Measurements from ENCODE around the gene RTP4.

The RTP4 gene

DNA sequence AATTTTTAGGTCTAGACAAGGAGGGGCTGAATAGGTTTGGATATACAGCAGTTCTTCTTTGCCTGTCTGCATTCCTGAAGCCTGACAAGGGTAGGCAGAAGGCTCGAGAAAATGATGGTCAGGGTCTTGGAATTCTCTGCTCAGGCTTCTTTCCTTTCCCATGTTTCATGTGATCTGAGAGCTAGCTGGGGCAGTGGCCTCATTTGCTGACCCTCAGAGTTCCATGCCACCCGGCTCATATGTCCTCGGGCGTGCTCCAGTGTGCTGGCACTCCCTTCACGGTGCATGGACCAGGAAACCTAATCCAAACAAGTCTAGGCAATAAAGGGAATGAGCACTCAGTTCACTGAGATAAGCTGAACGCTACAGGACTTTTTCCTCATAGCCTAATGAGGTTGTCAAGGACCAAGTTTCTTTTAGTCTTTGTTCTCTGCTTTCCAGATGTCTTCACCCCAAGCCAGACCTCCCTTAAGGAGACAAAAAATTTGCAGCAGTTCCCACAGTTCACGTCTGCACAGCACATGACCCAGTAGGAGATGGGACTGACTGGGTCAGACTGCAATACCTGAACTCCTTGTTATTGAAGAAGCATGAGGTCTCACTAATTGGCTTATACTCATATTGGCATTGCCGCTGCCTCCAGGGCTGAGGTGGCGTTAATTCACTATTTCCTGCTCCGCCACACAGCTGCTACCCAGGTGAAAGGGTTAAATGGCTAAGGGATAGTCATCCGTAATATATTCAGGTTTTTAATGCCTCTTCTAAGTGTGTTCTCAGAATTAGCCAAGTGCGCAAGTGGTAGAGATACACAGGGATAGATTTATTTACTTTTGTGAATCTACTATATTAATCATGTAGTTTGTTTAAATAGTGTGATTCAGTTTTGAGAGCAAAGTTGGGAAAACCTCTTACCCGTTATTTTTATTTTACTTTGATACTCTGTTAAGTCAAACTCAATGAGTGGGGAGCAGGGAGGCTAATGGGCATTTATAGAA, 15.3 kb upstream of the RTP4 start:
- Mint-ChIP-seq H3K4me3 (no peak overlapping the region), H3K27me3 (peaks cover 1% of the 10 kb centered on the region), H3K36me3 (ENCODE audit: low read depth) (no peaks in the 10 kb centered on the region), H3K9me3 (no peaks in the 10 kb centered on the region), H3K27ac (no peak overlapping the region), H3K4me1 (ENCODE audit: low read depth) (no peaks in the 10 kb centered on the region)
- intact Hi-C loops (cut with micrococcal nuclease), result no loop called here

DNA sequence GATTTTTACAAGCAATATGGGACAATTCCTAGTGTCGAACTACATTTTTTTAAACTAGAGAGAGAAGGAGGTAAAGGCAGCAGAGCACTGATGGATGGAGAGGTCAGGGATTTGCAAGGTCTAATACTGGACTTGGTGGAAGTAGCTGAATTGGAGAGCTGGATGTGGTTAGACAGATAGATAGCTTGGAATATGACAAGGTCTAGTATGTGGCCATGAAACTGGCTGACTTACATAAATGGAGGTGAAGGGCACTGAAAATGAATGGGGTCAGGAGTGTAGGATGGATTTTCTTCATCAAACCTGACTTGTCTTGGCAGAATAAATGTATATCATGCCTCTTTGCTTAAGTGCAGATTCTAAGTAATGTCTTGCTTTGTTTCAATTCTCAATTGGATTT, 10.1 kb upstream of the RTP4 start:
- no peaks in the 10 kb centered on the region for H3K4me1 Mint-ChIP-seq (ENCODE audit: low read depth)
- H3K27me3 Mint-ChIP-seq, result peaks cover 2% of the 10 kb centered on the region
- no peaks in the 10 kb centered on the region for H3K36me3 Mint-ChIP-seq (ENCODE audit: low read depth)
- no peaks in the 10 kb centered on the region for H3K9me3 Mint-ChIP-seq
- intact Hi-C loops (cut with micrococcal nuclease), result no loop called here
- no peak overlapping the region for H3K4me3 Mint-ChIP-seq
- no peak overlapping the region for H3K27ac Mint-ChIP-seq

DNA sequence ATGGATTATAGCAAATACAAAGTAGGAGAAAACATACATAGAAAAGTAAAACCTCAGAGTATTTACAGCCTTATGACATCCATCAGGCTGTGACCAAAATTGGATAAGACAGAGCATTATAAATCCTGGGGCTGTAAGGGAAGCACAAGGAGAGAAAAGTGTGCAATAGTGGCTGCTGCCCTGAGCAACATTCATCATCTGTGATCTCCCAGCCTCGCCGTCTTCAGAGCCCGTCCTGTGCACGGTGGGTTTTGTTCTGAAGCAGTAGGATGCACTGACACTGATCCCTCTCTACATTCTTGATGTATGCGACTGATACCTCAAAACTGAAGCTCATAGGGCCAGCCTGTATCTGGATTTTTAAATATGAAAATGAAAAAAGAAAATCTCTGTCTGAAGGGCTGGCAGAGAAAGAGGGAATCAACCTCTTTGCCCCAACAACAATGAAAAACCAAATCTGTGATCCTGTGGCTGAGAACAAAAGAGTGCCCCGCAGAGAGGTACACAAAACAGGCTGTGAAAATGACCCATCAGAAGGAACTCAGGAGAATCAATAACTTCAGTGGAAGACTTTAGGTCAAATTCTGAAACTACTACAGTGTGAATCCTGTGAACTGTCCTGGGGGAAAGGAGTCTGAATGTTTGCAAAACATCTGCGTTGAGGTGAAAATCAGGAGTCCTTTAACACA, 8.2 kb upstream of the RTP4 start:
- Mint-ChIP-seq H3K27me3 (peaks cover 2% of the 10 kb centered on the region), H3K36me3 (ENCODE audit: low read depth) (no peaks in the 10 kb centered on the region), H3K4me1 (ENCODE audit: low read depth) (no peaks in the 10 kb centered on the region), H3K27ac (no peak overlapping the region), H3K9me3 (no peaks in the 10 kb centered on the region), H3K4me3 (no peak overlapping the region)
- intact Hi-C loops (cut with micrococcal nuclease), result no loop called here

DNA sequence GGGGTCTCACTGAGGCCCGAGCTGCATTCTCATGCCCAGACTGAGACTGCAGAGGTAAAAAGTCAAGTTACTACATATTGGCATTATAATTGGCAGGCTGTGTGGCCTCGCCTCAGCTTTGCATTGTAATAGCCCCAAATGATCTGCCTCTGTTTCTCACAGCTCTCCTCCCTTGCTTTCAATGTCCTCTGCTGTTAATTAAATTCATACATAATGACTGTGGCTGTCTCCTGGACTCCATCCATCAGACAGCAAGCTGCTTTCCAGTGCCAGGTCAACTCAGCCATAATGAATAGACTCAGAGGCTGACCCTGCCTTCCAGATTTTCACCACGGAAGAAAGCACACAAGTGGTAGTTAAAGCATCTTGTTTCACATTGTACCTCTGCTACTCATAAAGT, 7.6 kb upstream of the RTP4 start:
- Mint-ChIP-seq H3K4me3 (no peak overlapping the region), H3K27ac (no peak overlapping the region), H3K9me3 (no peaks in the 10 kb centered on the region), H3K36me3 (ENCODE audit: low read depth) (no peaks in the 10 kb centered on the region), H3K27me3 (peaks cover 2% of the 10 kb centered on the region), H3K4me1 (ENCODE audit: low read depth) (no peaks in the 10 kb centered on the region)
- intact Hi-C loops (cut with micrococcal nuclease), result no loop called here

DNA sequence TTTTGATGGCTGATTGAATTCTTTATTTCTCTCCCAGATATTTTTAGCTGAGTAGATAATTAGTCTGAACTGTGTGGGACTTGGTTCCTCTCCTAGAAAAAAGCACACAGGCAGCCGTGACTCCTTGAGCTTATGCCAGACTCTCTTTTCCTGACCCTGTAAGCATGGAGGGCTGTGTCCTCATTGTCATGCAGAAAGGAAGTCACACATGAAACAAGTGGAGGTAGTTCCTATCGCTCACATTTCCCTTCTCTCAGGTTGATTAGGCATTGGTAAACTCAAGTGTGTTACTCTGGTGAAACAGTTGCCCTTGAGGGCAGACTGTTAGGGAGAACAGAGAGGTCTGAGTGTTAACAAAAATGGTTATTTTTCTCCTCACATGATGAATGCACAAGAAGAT, 6.3 kb upstream of the RTP4 start:
- Mint-ChIP-seq H3K4me1 (ENCODE audit: low read depth) (no peaks in the 10 kb centered on the region), H3K27ac (no peak overlapping the region), H3K4me3 (no peak overlapping the region), H3K9me3 (no peaks in the 10 kb centered on the region), H3K36me3 (ENCODE audit: low read depth) (no peaks in the 10 kb centered on the region), H3K27me3 (peaks cover 2% of the 10 kb centered on the region)
- intact Hi-C loops (cut with micrococcal nuclease), result no loop called here

DNA sequence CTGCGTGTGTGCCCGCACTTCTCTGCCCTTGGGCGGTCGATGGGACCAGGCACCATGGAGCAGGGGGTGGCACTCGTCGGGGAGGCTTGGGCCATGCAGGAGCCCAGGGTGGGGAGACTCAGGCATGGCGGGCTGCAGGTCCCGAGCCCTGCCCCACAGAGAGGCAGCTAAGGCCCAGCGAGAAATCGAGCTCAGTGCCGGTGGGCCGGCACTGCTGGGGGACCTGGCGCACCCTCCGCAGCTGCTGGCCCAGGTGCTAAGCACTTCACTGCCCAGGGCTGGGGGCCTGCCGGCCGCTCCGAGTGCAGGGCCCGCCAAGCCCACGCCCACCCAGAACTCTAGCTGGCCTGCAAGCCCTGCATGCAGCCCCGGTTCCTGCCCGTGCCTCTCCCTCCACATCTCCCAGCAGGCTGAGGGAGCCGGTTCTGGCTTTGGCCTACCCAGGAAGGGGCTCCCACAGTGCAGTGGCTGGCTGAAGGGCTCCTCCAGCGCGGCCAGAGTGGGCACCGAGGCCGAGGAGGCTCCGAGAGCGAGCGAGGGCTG, 553 bp upstream of the RTP4 start:
- H3K4me3 Mint-ChIP-seq, result peak overlapping the region; percentile 77
- intact Hi-C loops (cut with micrococcal nuclease), result no loop called here
- H3K27ac Mint-ChIP-seq, result peak overlapping the region; percentile 85
- peaks cover 31% of the 10 kb centered on the region for H3K36me3 Mint-ChIP-seq (ENCODE audit: low read depth)
- no peaks in the 10 kb centered on the region for H3K9me3 Mint-ChIP-seq
- peaks cover 11% of the 10 kb centered on the region for H3K4me1 Mint-ChIP-seq (ENCODE audit: low read depth)
- H3K27me3 Mint-ChIP-seq, result no peaks in the 10 kb centered on the region

DNA sequence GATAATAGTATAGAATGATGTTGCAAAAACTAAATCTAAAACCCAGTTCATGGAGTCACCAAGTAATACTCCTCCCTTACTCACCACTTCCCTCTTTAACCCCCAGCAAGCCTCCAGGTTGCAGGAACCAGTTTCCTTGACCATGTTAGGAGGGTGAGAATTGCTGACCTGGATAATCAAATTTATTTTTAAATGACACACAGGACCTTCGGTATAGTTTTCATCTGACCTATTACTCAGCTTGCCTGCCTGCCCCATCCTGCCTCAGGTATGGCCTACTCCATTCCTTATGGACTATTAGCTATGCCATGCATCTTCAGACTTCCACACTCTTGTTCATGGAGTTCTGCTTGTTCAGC, 883 bp downstream of the RTP4 start:
- Mint-ChIP-seq H3K4me1 (ENCODE audit: low read depth) (peaks cover 11% of the 10 kb centered on the region), H3K4me3 (peak overlapping the region; percentile 77), H3K27ac (peak overlapping the region; percentile 85), H3K36me3 (ENCODE audit: low read depth) (peaks cover 32% of the 10 kb centered on the region), H3K27me3 (no peaks in the 10 kb centered on the region), H3K9me3 (no peaks in the 10 kb centered on the region)
- intact Hi-C loops (cut with micrococcal nuclease), result no loop called here

DNA sequence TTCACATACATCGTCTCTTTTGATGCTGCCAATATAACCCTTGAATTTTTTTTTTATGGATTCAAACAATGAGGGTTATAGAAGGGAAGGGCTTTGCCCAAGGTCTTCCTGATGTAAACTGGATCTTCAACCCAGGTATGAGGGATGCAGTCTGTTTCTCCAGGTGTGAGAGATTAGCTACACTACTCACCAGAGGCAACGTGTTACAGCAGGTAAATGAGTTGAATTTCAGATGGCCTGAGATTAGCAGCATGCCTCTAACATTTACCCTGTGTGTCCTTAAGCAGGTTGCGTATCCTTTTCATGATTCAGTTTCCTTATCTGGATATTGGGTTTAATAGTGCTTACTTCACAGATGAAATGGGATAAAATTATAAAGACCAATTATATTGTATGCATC, 1.9 kb downstream of the RTP4 start:
- Mint-ChIP-seq H3K27ac (no peak overlapping the region), H3K4me3 (no peak overlapping the region), H3K27me3 (no peaks in the 10 kb centered on the region), H3K9me3 (no peaks in the 10 kb centered on the region), H3K4me1 (ENCODE audit: low read depth) (peaks cover 11% of the 10 kb centered on the region), H3K36me3 (ENCODE audit: low read depth) (peaks cover 32% of the 10 kb centered on the region)
- intact Hi-C loops (cut with micrococcal nuclease), result no loop called here

DNA sequence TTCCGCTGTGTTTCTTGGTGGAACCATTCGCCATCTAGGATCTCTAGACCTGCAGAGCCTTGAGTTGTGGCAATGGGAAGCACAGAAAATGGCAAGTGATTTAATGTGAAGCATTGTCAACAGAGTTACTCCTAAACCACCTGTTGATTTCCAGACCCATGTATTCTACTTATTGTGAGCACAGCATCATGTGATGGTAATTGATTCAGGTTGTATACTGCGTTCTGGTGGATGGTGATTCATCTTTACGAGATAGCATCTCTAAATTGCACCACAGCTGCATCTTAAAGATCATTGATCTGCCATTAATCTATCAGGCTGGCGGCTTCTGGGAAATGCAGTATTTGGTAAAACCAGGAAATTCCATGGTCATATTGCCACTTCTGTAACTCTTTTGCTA, 7.4 kb downstream of the RTP4 start:
- intact Hi-C loops (cut with micrococcal nuclease), result no loop called here
- Mint-ChIP-seq H3K27me3 (no peaks in the 10 kb centered on the region), H3K9me3 (no peaks in the 10 kb centered on the region), H3K36me3 (ENCODE audit: low read depth) (peaks cover 21% of the 10 kb centered on the region), H3K4me1 (ENCODE audit: low read depth) (no peaks in the 10 kb centered on the region), H3K4me3 (no peak overlapping the region), H3K27ac (no peak overlapping the region)

DNA sequence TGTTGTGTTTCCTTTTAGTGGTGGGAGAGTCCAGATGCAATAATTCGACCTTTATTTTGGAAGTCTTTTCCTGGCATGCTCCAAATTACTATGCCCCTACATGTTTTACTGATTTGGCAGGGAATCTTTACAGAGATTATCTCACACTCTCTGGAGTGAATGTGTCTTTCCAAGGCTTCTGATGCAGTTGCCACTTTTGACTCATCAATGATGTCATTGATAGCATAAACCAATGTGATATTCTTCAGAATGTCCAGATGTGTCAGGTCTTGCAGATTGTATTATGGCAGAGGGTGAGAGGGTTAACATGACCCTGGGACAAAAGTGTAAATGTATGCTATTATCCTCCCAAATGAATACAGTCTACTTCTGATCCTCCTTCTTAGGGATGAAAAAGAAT, 9.7 kb downstream of the RTP4 start:
- Mint-ChIP-seq H3K36me3 (ENCODE audit: low read depth) (no peaks in the 10 kb centered on the region), H3K4me3 (no peak overlapping the region), H3K27ac (no peak overlapping the region), H3K9me3 (no peaks in the 10 kb centered on the region), H3K4me1 (ENCODE audit: low read depth) (no peaks in the 10 kb centered on the region), H3K27me3 (no peaks in the 10 kb centered on the region)
- intact Hi-C loops (cut with micrococcal nuclease), result no loop called here

DNA sequence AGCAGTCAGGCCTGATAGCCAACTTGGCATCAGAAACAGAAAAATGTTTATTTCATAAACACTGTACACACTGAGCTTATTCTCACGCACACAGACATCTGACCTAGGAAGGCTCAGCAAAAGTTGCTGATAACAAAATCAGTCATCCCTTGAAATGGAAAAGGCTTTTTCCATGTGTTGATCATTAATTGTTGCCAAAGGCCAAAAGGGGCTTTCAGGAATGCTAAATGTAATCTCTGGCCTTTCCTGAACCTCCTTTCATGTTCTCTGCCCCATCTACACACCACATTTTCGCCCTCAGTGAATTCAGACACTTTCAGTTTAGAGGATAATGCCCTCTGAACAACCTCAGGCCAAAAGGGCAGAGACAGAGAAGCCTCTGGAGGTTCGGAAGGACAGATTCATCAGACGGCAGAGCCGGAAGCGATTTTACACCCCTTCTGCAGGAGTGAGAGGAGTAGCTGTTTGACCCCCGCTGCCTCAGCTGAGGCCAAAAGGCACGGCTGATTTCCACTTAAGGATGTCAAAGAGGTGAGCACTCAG, 14.5 kb downstream of the RTP4 start:
- Mint-ChIP-seq H3K36me3 (ENCODE audit: low read depth) (no peaks in the 10 kb centered on the region), H3K9me3 (peaks cover 6% of the 10 kb centered on the region), H3K4me3 (no peak overlapping the region), H3K4me1 (ENCODE audit: low read depth) (no peaks in the 10 kb centered on the region), H3K27me3 (no peaks in the 10 kb centered on the region), H3K27ac (no peak overlapping the region)
- intact Hi-C loops (cut with micrococcal nuclease), result no loop called here

DNA sequence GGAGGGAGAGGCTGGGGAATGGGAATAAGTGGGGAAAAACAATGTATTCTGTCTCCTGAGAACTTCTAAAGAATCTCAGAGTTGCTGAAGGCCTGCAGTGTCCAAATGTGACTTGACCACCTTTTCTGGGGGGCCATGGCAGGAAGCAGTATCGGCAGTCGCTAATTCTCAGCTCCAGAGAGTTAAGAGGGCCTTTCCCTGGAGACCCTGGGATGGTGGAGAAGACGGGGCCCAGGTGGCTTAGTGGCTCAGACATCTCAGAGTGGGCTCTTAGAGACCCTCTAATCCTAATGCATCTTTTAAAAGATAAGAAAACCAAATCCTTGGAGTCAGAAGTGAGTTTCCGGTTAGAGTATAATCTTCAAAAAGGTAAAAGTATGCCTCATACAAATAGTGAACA, 15.1 kb downstream of the RTP4 start:
- H3K4me3 Mint-ChIP-seq, result no peak overlapping the region
- H3K9me3 Mint-ChIP-seq, result peaks cover 9% of the 10 kb centered on the region
- H3K27me3 Mint-ChIP-seq, result no peaks in the 10 kb centered on the region
- intact Hi-C loops (cut with micrococcal nuclease), result no loop called here
- H3K27ac Mint-ChIP-seq, result no peak overlapping the region
- no peaks in the 10 kb centered on the region for H3K4me1 Mint-ChIP-seq (ENCODE audit: low read depth)
- H3K36me3 Mint-ChIP-seq (ENCODE audit: low read depth), result no peaks in the 10 kb centered on the region

DNA sequence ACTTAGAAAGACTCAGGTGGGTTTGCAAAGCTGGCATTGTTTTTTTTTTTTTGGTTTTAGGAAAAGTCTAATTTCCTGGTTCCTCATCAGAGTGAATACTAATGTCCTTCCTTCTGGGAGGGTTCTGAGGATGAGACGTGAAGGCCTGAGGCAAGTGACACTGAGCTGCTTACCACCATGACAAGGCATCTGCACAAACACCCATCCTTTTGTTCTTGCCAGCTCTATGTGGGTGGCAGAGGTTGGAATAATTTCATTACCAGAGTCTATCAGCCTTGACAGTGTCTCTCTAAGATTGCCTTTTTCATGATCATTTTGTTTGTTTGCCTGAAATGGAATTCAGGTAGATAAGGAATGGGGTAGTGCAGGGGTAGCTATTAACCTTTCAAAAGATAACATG, 17.1 kb downstream of the RTP4 start:
- intact Hi-C loops (cut with micrococcal nuclease), result no loop called here
- no peaks in the 10 kb centered on the region for H3K27me3 Mint-ChIP-seq
- H3K27ac Mint-ChIP-seq, result no peak overlapping the region
- peaks cover 9% of the 10 kb centered on the region for H3K9me3 Mint-ChIP-seq
- no peak overlapping the region for H3K4me3 Mint-ChIP-seq
- H3K36me3 Mint-ChIP-seq (ENCODE audit: low read depth), result no peaks in the 10 kb centered on the region
- H3K4me1 Mint-ChIP-seq (ENCODE audit: low read depth), result no peaks in the 10 kb centered on the region

DNA sequence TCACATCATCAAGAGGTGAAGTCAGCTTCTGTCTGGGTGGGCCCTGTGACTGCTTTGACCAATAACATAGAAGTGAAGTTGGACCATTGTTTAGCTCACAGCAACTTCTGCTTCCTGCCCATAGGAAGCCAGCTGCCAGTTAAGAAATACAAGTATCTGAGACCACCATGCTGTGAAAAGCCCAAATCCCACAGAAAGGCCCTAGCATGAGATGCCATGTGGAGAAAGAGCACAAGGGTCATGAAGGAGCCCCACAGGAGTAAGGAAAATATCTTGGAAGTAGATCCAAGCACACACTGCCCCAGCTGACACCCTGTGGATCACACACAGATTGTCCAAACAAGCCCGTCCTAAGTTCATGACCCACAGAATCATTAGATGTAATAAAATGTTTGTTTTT, 28.5 kb downstream of the RTP4 start:
- H3K27me3 Mint-ChIP-seq, result peaks cover 3% of the 10 kb centered on the region
- no peaks in the 10 kb centered on the region for H3K9me3 Mint-ChIP-seq
- H3K4me3 Mint-ChIP-seq, result no peak overlapping the region
- no peaks in the 10 kb centered on the region for H3K4me1 Mint-ChIP-seq (ENCODE audit: low read depth)
- H3K27ac Mint-ChIP-seq, result no peak overlapping the region
- intact Hi-C loops (cut with micrococcal nuclease), result no loop called here
- H3K36me3 Mint-ChIP-seq (ENCODE audit: low read depth), result no peaks in the 10 kb centered on the region
